Calu3 (cell line): ENCODE measurements around the gene TRIM26. TPM values are rescaled to one million over a fixed set of nuclear protein-coding genes. Genes with fewer than 3 reads are reported as not detected.

Experiments
- BruUV-seq: library from RNA; stranded (reverse); fragments of 400-500 nt; replicated peaks from 2 replicates; lab custom pipeline; 2021; lab: Mats Ljungman, UMichigan
- CTCF ChIA-PET: fragments of 300-600 bp; sonication (Branson Sonifier 250); formaldehyde crosslinking; loops from one replicate; lab custom pipeline; 2022; ENCODE audit warnings: antibody characterized with exemption; lab: Charles Lee
- DNase-seq: peaks from one replicate; pipeline ENCODE4 v3.0.0; 2022
- H3K27ac Mint-ChIP-seq: one replicate; pipeline ENCODE4 v1.8.0; 2022; ENCODE audit warnings: mixed read lengths; ENCODE audit not compliant: unreplicated experiment
- H3K27me3 Mint-ChIP-seq: one replicate; pipeline ENCODE4 v1.8.0; 2022; ENCODE audit warnings: mixed read lengths; ENCODE audit not compliant: unreplicated experiment
- H3K36me3 Mint-ChIP-seq: one replicate; pipeline ENCODE4 v1.8.0; 2022; ENCODE audit warnings: mild to moderate bottlenecking, moderate library complexity, mixed read lengths; ENCODE audit not compliant: insufficient read depth, unreplicated experiment
- H3K4me1 Mint-ChIP-seq: one replicate; pipeline ENCODE4 v1.8.0; 2022; ENCODE audit warnings: mild to moderate bottlenecking, low read depth, mixed read lengths; ENCODE audit not compliant: unreplicated experiment
- H3K4me3 Mint-ChIP-seq: one replicate; pipeline ENCODE4 v1.8.0; 2022; ENCODE audit warnings: mild to moderate bottlenecking, low read depth, moderate library complexity, mixed read lengths; ENCODE audit not compliant: unreplicated experiment
- H3K9me3 Mint-ChIP-seq: one replicate; pipeline ENCODE4 v1.8.0; 2022; ENCODE audit warnings: low read depth, mixed read lengths; ENCODE audit not compliant: unreplicated experiment
- CTCF ChIP-seq: fragments of 200-600 bp; IDR thresholded peaks from one replicate; pipeline ENCODE4 v1.8.0; 2022; ENCODE audit warnings: antibody characterized with exemption; ENCODE audit not compliant: unreplicated experiment
- intact Hi-C: fragments of 100-400 bp; cut with micrococcal nuclease; formaldehyde crosslinking; loops from one replicate; pipeline ENCODE4 v1.10.0; 2022; ENCODE audit not compliant: unreplicated experiment
- total RNA-seq: library from RNA; stranded (reverse); gene quantifications from 2 replicates; pipeline ENCODE4 v1.2.3, GENCODE V29; 2022

The TRIM26 gene
- total RNA-seq, 1 experiment from 2014 or later = 89.9 TPM

- intact Hi-C loops = no loop called here
- Mint-ChIP-seq H3K4me3 (no peak overlapping the region), H3K9me3 (no peaks in the 10 kb centered on the region), H3K36me3 (peaks cover 22% of the 10 kb centered on the region), H3K27ac (no peak overlapping the region), H3K4me1 (peaks cover 36% of the 10 kb centered on the region), H3K27me3 (no peaks in the 10 kb centered on the region)
- TF ChIP-seq CTCF = no peak
- CTCF ChIA-PET = no interaction called here
- no peak for DNase-seq
- no TSS peak for BruUV-seq
Measured at GRCh38 chr6:30160008-30160784, 53.0 kb downstream of the TRIM26 start.

GRCh38 chr6:30158475-30159040, 54.6 kb downstream of the TRIM26 start:
- CTCF ChIA-PET = interaction anchor here (1.0 kb wide), 1 partner anchor 10 kb away, joined by 3 read pairs; no protein-coding TSS in a partner anchor
- BruUV-seq = no TSS peak
- Mint-ChIP-seq H3K9me3 (no peaks in the 10 kb centered on the region), H3K27me3 (no peaks in the 10 kb centered on the region), H3K27ac (no peak overlapping the region), H3K4me1 (peaks cover 40% of the 10 kb centered on the region), H3K4me3 (no peak overlapping the region), H3K36me3 (peaks cover 13% of the 10 kb centered on the region)
- intact Hi-C loops = no loop called here
- DNase-seq = no peak
- no peak for TF ChIP-seq CTCF

- no peak for TF ChIP-seq CTCF
- intact Hi-C loops = no loop called here
- Mint-ChIP-seq H3K4me3 (no peak overlapping the region), H3K4me1 (peaks cover 46% of the 10 kb centered on the region), H3K27me3 (no peaks in the 10 kb centered on the region), H3K9me3 (no peaks in the 10 kb centered on the region), H3K36me3 (peaks cover 7% of the 10 kb centered on the region), H3K27ac (no peak overlapping the region)
- DNase-seq = no peak
- BruUV-seq = no TSS peak
- CTCF ChIA-PET = interaction anchor here (1.0 kb wide), 1 partner anchor 10 kb away, joined by 3 read pairs; no protein-coding TSS in a partner anchor
Measured at GRCh38 chr6:30157999-30158398, 55.2 kb downstream of the TRIM26 start.

- TF ChIP-seq CTCF = no peak
- Mint-ChIP-seq H3K27ac (no peak overlapping the region), H3K27me3 (no peaks in the 10 kb centered on the region), H3K4me1 (peaks cover 47% of the 10 kb centered on the region), H3K9me3 (no peaks in the 10 kb centered on the region), H3K4me3 (no peak overlapping the region), H3K36me3 (peaks cover 6% of the 10 kb centered on the region)
- CTCF ChIA-PET = interaction anchor here (0.7 kb wide), 1 partner anchor 80 kb away, joined by 3 read pairs; no protein-coding TSS in a partner anchor
- DNase-seq = no peak
- intact Hi-C loops = no loop called here
- BruUV-seq = no TSS peak
Measured at GRCh38 chr6:30157581-30157980, 55.6 kb downstream of the TRIM26 start.
